ENCODE results near the gene TPPP. TPM values are rescaled to one million over a fixed set of nuclear protein-coding genes. Genes with fewer than 3 reads are reported as not detected.

The TPPP gene
- total RNA-seq, 1 experiment from 2014 or later, result 3.9 TPM

- CTCF ChIA-PET, result no interaction called here
- H3K4me2 ChIP-seq (ENCODE audit: low read length), result no peak overlapping the region
- intact Hi-C loops (cut with micrococcal nuclease), result no loop called here
- peaks cover 28 to 37% of the 10 kb centered on the region in 2 experiments for H3K36me3 ChIP-seq (ENCODE audit: control insufficient read depth in 1 of 2, insufficient read depth in 2 of 2, low read length in 2 of 2)
- TF ChIP-seq CTCF (IDR thresholded peaks at IDR 0.05 in 2 of 3, conservative IDR thresholded peaks at IDR 0.05 in 1 of 3; ENCODE audit: borderline replicate concordance in 1 of 3, insufficient read depth in 1 of 3, low read depth in 2 of 3, low read length in 2 of 3), result no peak
- TF ChIP-seq TCF7L2 (IDR thresholded peaks at IDR 0.05; ENCODE audit: borderline replicate concordance, extremely low read depth, insufficient read depth, insufficient read length), result no peak
- no peak for TF ChIP-seq SP1 (IDR thresholded peaks at IDR 0.05; ENCODE audit: low read depth)
- no peak for TF ChIP-seq EZH2phosphoT487 (IDR thresholded peaks at IDR 0.05; ENCODE audit: borderline replicate concordance)
- no peak for TF ChIP-seq EGR1 (IDR thresholded peaks at IDR 0.05; ENCODE audit: low read depth)
- no peak for TF ChIP-seq ELF1 (IDR thresholded peaks at IDR 0.05; ENCODE audit: borderline replicate concordance, low read depth)
- no peak for DNase-seq (ENCODE audit: low read depth, low spot score)
- peaks cover 3% of the 10 kb centered on the region; the same call in 1 of the 2 replicates for H3K79me2 ChIP-seq (ENCODE audit: insufficient read depth, low read length)
- H3K9me3 ChIP-seq (ENCODE audit: control insufficient read depth in 1 of 2, insufficient read depth in 1 of 2, low read depth in 1 of 2, low read length in 2 of 2), result no peaks in the 10 kb centered on the region
- no peak for ATAC-seq
- POLR2A ChIA-PET, result no interaction called here
- no peaks in the 10 kb centered on the region for H3K9me2 ChIP-seq (ENCODE audit: insufficient read depth)
- H4K20me1 ChIP-seq (ENCODE audit: insufficient read depth), result no peaks in the 10 kb centered on the region
- no TSS peak for BruUV-seq (replicated peaks)
- no peak overlapping the region for H3K4me3 ChIP-seq (replicated peaks in 1 of 2; ENCODE audit: low read depth in 1 of 2, low read length in 2 of 2)
- no peak overlapping the region for H2AFZ ChIP-seq (ENCODE audit: low read depth, low read length, poor library complexity, severe bottlenecking)
- no peak overlapping the region for H3K27ac ChIP-seq (ENCODE audit: low read depth, low read length)
- RAD21 ChIA-PET (ENCODE audit: low non-redundant PET in 1 of 2, low total read pairs in 2 of 2, uncharacterized antibody in 2 of 2, unreplicated experiment in 2 of 2), result no interaction called here
- no peaks in the 10 kb centered on the region for H3K27me3 ChIP-seq (ENCODE audit: insufficient read depth, low read length)
- no peaks in the 10 kb centered on the region for H3K4me1 ChIP-seq (ENCODE audit: control insufficient read depth in 1 of 2, insufficient read depth in 2 of 2, low read length in 2 of 2)
- H3K9ac ChIP-seq (ENCODE audit: low read length), result no peak overlapping the region
Measured at GRCh38 chr5:640461-641330, 52.5 kb downstream of the TPPP start.
